ENCODE measurements around the gene DALRD3.
A peak's percentile ranks its signal among the peaks of the same experiment; 100 is the strongest.

The DALRD3 gene

GRCh38 chr3:49016414-49017228 is 1.8 kb downstream of the DALRD3 start:
- DNase-seq (ENCODE audit: insufficient read length, low spot score) (no peak), FAIRE-seq (no peak)
- TF ChIP-seq CTCF (IDR thresholded peaks at IDR 0.05; ENCODE audit: insufficient read depth, missing control alignments): no peak

GRCh38 chr3:49015765-49016164 is 2.6 kb downstream of the DALRD3 start:
- TF ChIP-seq CTCF (IDR thresholded peaks at IDR 0.05; ENCODE audit: insufficient read depth, missing control alignments): no peak
- FAIRE-seq: no peak
- no peak for DNase-seq (ENCODE audit: insufficient read length, low spot score)

GRCh38 chr3:49015072-49015471 is 3.3 kb downstream of the DALRD3 start:
- FAIRE-seq (no peak), DNase-seq (ENCODE audit: insufficient read length, low spot score) (no peak)
- no peak for TF ChIP-seq CTCF (IDR thresholded peaks at IDR 0.05; ENCODE audit: insufficient read depth, missing control alignments)

- peak; percentile 26 for TF ChIP-seq CTCF (IDR thresholded peaks at IDR 0.05; ENCODE audit: insufficient read depth, missing control alignments)
- no peak for FAIRE-seq
- DNase-seq (ENCODE audit: insufficient read length, low spot score): no peak
Observed at GRCh38 chr3:49013738-49014660, 4.4 kb downstream of the DALRD3 start.

- no peak for TF ChIP-seq CTCF (IDR thresholded peaks at IDR 0.05; ENCODE audit: insufficient read depth, missing control alignments)
- FAIRE-seq: no peak
- DNase-seq (ENCODE audit: insufficient read length, low spot score): no peak
Observed at GRCh38 chr3:49013113-49013737, 5.2 kb downstream of the DALRD3 start.

- DNase-seq (ENCODE audit: insufficient read length, low spot score): no peak
- no peak for FAIRE-seq
- no peak for TF ChIP-seq CTCF (IDR thresholded peaks at IDR 0.05; ENCODE audit: insufficient read depth, missing control alignments)
Observed at GRCh38 chr3:49012441-49013017, 5.9 kb downstream of the DALRD3 start.
